Fibroblast of villous mesenchyme (primary cell): ENCODE measurements around the gene PRKACB. TPM values are rescaled to one million over a fixed set of nuclear protein-coding genes. Genes with fewer than 3 reads are reported as not detected.

ENCODE experiments used
- DNase-seq: peaks from one replicate; pipeline ENCODE4 v3.0.0-alpha.2; 2010; ENCODE audit warnings: low read depth
- H3K4me3 ChIP-seq: 2 replicates; pipeline ENCODE4 v1.5.1; 2011; ENCODE audit warnings: low read depth, mild to moderate bottlenecking, low read length
- total RNA-seq: library from RNA; depleted of rRNA; stranded (reverse); fragments of >200 nt; gene quantifications from 2 replicates; pipeline ENCODE4 v1.2.3, GENCODE V29; 2012
- TF ChIP-seq, protein P1 (sequence below): IDR thresholded peaks from 2 replicates; pipeline ENCODE4 v1.5.1; 2012; ENCODE audit warnings: low read depth, mild to moderate bottlenecking, low read length; ENCODE audit not compliant: insufficient read depth

PRKACB gene
- total RNA-seq, 1 donor, result 31.5 TPM

DNA sequence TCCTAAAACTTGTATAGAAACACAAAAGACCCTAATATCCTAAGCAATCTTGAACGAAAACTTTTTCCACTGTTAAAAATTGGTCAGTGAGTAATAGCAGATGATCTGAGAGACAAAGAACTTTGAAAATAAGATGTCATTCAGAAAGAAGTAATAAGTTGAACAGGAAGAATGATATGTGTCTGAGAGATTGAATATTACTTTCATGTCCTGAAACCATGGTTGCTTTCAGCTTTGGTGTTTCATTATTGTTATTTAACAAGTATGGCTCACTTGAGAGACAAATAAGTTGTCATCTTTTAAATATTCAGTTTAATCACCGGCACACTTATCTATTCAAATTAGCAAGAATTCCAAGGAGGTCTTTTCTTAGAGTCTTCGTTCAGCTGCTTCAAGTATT, 11.4 kb downstream of the PRKACB start:
- H3K4me3 ChIP-seq, result no peak overlapping the region
- TF ChIP-seq, protein P1, sequence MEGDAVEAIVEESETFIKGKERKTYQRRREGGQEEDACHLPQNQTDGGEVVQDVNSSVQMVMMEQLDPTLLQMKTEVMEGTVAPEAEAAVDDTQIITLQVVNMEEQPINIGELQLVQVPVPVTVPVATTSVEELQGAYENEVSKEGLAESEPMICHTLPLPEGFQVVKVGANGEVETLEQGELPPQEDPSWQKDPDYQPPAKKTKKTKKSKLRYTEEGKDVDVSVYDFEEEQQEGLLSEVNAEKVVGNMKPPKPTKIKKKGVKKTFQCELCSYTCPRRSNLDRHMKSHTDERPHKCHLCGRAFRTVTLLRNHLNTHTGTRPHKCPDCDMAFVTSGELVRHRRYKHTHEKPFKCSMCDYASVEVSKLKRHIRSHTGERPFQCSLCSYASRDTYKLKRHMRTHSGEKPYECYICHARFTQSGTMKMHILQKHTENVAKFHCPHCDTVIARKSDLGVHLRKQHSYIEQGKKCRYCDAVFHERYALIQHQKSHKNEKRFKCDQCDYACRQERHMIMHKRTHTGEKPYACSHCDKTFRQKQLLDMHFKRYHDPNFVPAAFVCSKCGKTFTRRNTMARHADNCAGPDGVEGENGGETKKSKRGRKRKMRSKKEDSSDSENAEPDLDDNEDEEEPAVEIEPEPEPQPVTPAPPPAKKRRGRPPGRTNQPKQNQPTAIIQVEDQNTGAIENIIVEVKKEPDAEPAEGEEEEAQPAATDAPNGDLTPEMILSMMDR, result no peak
- DNase-seq, result no peak

DNA sequence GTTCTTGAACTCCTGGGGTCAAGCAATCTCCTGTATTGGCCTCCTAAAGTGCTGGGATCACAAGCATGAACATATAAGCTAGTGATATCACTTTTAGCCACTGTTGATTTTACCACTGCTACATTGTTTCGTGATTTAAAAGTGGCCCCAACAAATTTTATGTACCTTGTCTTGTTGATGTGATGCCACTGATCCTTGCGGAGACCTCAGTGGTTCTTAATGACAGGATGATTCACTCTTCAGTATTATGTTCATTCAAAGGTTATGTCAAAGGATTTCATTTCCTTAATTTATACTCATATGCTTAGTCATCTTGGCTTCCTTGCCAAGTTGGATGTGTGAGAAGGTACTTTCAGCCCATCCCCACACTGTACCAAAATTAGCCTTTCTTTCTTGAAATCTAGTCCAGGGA, 12.1 kb downstream of the PRKACB start:
- TF ChIP-seq, protein P1, result no peak
- no peak overlapping the region for H3K4me3 ChIP-seq
- DNase-seq, result peak; percentile 74

DNA sequence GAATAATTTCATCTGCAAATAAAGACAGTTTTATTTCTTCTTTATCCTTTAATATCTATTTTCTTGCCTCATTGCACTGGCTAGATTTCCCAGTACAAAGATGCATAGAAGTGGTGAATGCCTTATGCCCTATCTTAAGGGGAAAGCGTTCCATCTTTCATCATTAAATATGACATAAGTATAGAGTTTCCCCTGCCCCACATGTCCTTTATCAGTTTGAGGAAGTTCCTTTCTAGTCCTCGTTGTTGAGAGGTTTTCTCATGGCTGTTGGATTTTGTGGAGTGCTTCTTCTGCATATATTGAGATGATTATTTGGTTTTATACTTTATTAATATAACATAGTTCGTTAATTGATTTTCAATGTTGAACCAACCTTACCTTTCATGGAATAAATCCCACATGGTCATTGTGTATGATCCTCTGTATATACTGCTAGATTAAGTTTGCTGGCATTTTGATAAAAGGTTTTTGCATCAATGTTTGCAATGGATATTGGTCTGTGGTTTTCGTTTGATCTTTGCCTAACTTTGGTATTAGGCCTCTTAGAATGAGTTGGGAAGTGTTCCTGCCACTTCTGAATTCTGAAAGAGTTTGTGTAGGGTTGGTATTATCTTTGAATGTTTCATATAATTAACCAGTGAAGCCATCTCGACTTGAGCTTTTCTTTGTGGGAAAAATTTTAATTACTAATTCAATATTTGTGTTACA, 15.6 kb downstream of the PRKACB start:
- no peak for DNase-seq
- H3K4me3 ChIP-seq, result no peak overlapping the region
- TF ChIP-seq, protein P1, result no peak

GRCh38 chr1:84162295-84162694, 18.2 kb downstream of the PRKACB start:
- DNase-seq, result no peak
- TF ChIP-seq, protein P1, result no peak
- H3K4me3 ChIP-seq, result no peak overlapping the region

- DNase-seq, result peak; percentile 67
- TF ChIP-seq, protein P1, result no peak
- no peak overlapping the region for H3K4me3 ChIP-seq
Measured at GRCh38 chr1:84163123-84163931, 19.3 kb downstream of the PRKACB start.

DNA sequence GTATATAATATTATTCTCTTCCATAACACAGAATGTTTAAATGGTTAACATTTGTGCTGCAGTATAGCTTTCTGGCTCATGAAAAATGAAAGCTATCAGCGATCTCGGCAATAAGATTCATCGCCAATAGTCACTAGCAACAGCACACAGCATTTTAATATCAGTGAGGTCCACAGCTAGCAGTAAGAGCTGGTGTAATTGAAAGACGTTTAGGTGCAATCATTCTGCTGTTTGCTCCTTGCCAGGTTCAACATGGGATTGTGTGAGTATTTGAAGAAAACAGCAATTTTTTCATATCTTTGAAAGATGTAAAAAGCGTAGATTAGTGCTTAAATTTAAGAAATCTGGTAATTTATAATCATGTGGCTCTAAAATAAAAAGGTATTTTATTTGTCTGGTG, 20.1 kb downstream of the PRKACB start:
- DNase-seq, result no peak
- H3K4me3 ChIP-seq, result peak overlapping the region; percentile 1
- TF ChIP-seq, protein P1, result no peak
